Lower leg skin (tissue), 3 donors: ENCODE measurements around the gene GINS2.

ENCODE experiments used
- POLR2A ChIP-seq, 2 donors: fragments of 450-650 bp; IDR thresholded peaks; one replicate each; pipeline ENCODE4 v1.6.1; 2016 to 2017; ENCODE audit warnings: antibody characterized with exemption in 2 of 2, mild to moderate bottlenecking in 1 of 2, moderate library complexity in 1 of 2
- TF ChIP-seq, protein P1 (sequence below), 3 donors: fragments of 450-650 bp; IDR thresholded peaks; one replicate each; pipeline ENCODE4 v1.5.1; 2016; ENCODE audit warnings: antibody characterized with exemption in 3 of 3, mild to moderate bottlenecking in 3 of 3, moderate library complexity in 2 of 3

DNA sequence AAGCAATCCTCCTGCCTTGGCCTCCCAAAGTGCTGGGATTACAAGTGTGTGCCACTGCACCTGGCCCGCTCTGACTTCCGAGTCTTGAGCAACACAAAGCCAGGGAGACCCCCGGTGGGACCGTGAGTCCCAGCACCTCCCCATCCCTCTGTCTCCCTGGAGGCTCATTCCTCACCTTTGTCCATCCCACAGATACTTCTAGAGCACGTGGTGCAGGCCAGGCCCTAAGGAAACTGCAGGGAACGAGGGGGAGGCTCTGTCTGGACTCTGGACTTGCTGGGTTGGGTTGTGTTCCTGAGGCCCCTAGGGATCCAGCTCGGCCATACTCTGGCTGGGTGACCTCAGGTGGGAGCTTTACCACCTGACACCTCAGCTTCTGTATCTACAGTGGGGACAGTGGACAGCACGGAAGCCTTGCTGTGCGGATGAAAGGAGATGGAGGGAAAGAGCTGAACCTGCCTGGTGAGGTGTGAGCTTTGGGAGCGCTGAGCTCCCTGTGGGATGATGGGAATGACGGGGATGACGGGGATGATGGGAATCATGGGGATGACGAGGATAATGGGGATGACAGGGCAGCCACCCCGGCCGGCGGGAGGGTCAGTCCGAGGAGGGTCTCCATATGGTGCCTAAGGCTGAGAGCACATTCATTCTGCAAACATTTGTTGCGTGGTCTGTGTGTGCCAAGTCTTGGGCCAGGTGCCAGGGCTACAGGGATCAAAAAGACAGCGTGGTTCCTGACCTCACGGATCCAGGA lies 35.5 kb upstream of the GINS2 start:
- TF ChIP-seq, protein P1, sequence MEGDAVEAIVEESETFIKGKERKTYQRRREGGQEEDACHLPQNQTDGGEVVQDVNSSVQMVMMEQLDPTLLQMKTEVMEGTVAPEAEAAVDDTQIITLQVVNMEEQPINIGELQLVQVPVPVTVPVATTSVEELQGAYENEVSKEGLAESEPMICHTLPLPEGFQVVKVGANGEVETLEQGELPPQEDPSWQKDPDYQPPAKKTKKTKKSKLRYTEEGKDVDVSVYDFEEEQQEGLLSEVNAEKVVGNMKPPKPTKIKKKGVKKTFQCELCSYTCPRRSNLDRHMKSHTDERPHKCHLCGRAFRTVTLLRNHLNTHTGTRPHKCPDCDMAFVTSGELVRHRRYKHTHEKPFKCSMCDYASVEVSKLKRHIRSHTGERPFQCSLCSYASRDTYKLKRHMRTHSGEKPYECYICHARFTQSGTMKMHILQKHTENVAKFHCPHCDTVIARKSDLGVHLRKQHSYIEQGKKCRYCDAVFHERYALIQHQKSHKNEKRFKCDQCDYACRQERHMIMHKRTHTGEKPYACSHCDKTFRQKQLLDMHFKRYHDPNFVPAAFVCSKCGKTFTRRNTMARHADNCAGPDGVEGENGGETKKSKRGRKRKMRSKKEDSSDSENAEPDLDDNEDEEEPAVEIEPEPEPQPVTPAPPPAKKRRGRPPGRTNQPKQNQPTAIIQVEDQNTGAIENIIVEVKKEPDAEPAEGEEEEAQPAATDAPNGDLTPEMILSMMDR (IDR thresholded peaks at IDR 0.05) = no peak
- no peak for TF ChIP-seq POLR2A (IDR thresholded peaks at IDR 0.05)
